ENCODE measurements around the gene HOPX.
"Not testable (repeated sequence)": the region's sequence is repeated elsewhere in the genome, so short reads cannot be mapped to it uniquely, and the experiment has no call there.

HOPX gene

DNA sequence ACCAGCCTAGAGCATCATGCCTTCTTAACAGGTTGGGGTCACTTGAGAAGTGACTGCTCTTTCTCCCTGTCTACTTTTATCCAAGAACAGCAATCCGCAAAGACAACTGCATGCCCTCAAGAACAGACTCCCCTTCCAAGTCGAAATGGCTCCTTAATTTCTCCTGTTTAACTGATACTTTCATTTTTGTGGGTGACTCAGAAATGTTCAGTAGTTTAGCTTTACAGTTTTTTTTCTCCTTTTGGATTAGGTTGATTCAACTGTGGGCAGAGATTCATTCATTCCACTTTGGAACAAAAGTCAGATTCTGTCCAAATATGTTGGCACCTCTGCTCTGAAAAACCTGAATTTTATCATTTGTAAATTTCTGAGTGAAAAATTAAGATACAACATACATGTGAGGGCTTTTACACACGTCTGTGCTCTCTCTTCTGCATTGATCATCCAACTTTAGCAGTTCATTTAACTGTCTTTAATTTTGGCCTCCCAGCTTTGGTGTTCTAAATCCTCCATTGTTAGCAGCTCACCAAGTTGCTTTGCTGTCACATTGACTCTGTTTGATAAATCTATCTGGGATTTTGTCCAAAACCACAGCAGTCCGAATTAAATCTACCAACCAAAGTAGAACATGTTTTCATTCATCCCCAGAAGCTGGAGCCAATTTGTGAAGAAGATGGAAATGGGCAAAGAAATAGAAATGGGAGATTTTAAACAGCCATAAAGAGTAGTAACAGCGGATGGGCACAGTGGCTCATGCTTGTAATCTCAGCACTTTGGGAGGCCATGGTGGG is 50.0 kb downstream of the HOPX start:
- in situ Hi-C loops (cut with MboI; ENCODE audit: low sequenced_read_pairs) = no loop called here

- in situ Hi-C loops (cut with MboI; ENCODE audit: low sequenced_read_pairs) = no loop called here
Observed at GRCh38 chr4:56628592-56628991, 52.5 kb downstream of the HOPX start.

- in situ Hi-C loops (cut with MboI; ENCODE audit: low sequenced_read_pairs) = no loop called here
Observed at GRCh38 chr4:56627985-56628384, 53.1 kb downstream of the HOPX start.

- in situ Hi-C loops (cut with MboI; ENCODE audit: low sequenced_read_pairs) = no loop called here
Observed at GRCh38 chr4:56627375-56627774, 53.7 kb downstream of the HOPX start.

DNA sequence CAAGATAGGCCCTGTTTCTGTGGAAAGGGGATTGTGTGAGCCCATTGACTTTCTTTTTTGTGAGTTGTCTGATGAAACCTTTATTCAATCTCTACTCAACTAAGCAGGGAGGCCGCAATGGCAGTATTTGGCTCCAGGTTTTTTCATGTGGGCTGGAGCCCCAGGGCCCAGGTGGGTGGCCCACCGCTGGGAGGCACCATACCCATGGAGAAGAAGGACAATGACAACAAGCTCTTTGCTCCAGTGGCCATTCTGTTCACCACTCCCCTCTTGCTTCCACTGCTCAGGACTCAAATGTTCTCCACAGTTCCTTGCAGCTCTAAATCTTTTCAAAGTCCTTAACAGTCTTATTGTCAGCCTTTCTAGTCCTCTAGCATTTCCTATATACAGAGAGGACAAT is 54.1 kb downstream of the HOPX start:
- in situ Hi-C loops (cut with MboI; ENCODE audit: low sequenced_read_pairs) = no loop called here

DNA sequence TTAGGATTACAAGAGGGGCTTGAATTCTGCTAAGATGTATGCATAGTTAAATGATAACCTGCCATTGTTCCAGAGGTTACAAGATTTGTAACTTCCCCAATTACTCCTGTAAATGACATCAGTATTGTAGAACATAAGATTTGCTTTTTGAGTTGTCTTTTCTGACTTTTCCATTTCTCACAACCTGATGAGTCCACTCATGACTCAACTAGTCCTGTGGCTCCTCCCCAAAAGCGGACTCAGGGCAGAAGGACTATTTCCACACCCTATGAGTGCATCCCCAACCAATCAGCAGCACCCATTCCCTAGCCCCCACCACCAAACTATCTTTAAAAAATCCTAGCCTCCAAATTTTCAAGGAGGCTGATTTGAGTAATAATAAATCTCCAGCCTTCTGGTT is 54.7 kb downstream of the HOPX start:
- in situ Hi-C loops (cut with MboI; ENCODE audit: low sequenced_read_pairs) = no loop called here

DNA sequence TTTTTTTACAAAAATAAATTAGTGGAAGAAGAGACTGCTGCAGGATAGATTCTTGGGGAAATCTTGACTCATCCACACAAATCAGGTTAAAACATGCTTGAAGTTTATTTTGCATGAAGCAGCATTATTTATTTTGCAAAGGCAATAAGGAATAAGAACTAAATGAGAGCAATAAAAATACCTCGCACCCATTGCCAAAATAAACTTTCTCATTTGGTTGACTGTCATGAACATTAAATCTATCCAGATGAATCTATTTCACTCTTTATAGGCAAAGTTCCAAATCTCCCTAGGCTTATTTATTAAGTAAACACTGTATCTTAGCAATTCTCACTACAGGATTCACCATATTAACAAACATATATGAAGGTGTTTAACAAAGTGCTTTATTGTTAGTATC is 58.9 kb downstream of the HOPX start:
- in situ Hi-C loops (cut with MboI; ENCODE audit: low sequenced_read_pairs) = no loop called here

DNA sequence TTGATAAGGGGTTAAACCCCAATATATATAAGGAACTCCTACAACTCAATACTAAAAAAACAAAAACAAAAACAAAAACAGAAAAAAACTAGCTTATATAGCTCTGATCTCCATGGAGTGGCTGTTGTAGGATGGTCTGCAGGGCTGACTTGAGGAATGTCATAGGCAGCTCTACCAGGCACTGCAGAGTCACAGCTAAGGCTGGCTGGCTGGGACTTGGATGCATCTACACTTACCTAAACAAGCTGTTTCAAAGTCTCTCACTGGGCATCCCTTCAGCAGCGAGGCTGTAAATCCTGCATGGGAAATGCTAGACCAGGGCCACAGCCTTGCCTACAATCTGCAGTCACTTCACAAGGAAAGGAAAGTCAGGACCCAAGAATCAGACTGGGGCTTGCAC is 61.3 kb downstream of the HOPX start:
- in situ Hi-C loops (cut with MboI; ENCODE audit: low sequenced_read_pairs) = no loop called here

DNA sequence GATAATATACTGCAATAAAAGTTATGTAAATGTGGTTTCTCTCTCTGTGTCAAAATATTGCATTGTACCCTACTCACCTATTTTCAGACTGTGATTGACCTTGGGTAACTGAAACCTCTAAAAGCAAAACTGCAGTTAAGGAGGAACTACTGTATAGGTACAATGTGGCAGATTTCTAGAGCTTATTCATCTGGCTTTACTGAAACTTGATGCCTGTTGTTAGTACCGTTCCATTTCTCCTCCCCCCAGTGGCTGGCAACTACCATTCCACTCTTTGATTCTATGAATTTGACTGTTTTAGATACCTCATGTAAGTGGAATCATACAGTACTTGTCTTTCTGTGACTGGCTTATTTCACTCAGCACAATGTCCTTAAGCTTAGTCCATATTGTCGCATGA is 61.9 kb downstream of the HOPX start:
- in situ Hi-C loops (cut with MboI; ENCODE audit: low sequenced_read_pairs) = no loop called here

- in situ Hi-C loops (cut with MboI; ENCODE audit: low sequenced_read_pairs) = no loop called here
Observed at GRCh38 chr4:56618734-56619133, 62.4 kb downstream of the HOPX start.

- in situ Hi-C loops (cut with MboI; ENCODE audit: low sequenced_read_pairs) = no loop called here
Observed at GRCh38 chr4:56613101-56613862, 67.8 kb downstream of the HOPX start.

GRCh38 chr4:56612282-56612681 is 68.8 kb downstream of the HOPX start:
- in situ Hi-C loops (cut with MboI; ENCODE audit: low sequenced_read_pairs) = no loop called here

DNA sequence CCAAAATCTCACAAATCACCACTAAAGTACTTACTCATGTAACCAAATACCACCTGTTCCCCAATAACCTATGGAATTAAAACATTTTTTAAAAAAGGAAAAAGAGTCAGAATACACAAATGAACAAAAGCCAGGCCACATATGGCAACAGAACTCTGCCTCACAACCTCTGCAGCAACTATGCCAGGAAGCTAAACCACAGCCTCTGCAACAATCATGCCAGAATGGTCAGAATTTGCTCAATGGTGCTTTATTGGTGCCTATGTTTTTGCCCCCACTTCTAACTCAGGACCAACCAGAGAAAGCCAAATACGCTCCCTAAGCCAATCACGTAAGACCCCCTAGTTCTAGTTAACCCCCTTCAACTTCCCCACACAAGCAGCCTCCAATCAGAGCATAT is 69.6 kb downstream of the HOPX start:
- in situ Hi-C loops (cut with MboI; ENCODE audit: low sequenced_read_pairs) = no loop called here

GRCh38 chr4:56610170-56610569 is 70.9 kb downstream of the HOPX start:
- in situ Hi-C loops (cut with MboI; ENCODE audit: low sequenced_read_pairs) = not testable (repeated sequence)

DNA sequence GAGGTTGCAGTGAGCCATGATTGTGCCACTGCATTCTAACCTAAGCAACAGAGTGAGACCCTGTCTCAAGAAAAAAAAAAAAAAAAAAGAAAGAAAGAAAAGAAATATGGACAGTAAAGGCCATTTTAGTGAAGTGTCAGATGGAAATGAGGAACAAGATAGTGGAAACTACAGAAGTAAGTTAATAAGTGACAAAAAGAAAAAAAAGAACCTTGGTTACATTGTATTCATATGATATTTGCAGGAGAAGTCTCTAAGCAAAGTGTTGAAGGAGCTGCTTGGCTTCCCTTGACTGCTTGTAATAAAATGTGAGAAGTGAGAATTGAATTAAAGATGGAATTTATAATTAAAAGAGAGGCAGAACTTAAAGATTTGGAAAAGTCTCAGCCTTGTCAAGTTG is 73.2 kb downstream of the HOPX start:
- in situ Hi-C loops (cut with MboI; ENCODE audit: low sequenced_read_pairs) = no loop called here

DNA sequence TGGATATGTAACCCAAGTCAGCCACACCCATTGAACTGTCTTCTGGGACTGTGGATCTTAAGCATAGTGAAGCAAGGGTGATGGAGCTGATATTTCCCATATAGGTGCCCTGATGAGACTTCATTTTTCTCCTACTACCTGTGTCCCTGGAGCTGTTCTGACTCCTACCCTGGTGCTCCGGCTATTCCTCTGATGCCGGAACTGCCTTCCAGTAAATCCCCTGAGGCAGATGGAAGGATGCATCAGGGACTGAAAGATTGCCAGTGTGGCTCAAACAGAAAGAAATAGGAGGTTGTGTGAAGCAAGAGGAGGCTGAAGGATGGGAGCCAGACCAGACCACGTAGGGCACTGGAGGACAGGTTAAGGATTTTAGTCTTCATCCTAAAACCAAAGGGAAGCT is 74.7 kb downstream of the HOPX start:
- in situ Hi-C loops (cut with MboI; ENCODE audit: low sequenced_read_pairs) = no loop called here

DNA sequence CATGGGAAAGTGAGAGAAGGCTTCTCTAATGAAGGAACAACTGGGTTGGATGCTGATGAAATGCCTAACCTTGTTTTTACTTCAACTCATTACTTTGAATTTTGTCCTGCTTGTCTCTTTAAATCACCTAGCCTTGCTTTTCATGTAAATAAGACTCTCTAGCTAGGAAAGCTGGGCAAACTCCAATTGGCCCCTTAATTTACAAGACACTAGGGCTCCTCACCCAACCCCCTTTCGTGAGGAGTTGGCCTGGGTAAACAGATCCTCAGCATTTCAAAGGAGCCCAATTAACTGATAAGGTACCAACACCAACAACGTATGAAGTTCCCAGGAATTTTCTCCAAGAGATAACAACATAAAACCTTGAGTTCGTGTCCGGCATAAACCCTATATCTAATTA is 75.6 kb downstream of the HOPX start:
- in situ Hi-C loops (cut with MboI; ENCODE audit: low sequenced_read_pairs) = not testable (repeated sequence)

DNA sequence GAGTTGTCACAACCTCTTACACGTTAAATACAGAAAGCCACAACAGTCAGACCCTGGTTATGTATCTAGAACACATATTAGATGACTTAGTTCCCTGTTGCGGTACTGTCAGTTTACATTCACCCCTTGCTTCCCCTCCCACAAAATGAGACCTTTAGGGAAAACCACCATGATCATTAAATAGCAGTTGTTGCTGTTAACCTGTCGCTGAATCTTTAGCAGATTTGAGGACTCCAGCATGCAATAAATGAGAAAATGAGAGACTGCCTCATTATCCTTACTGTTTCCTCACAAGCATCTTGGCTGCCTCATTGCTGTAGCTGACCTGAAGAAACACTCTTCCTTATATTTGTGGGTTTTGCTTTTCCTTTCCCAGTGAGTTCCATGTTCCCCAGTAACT is 77.8 kb downstream of the HOPX start:
- in situ Hi-C loops (cut with MboI; ENCODE audit: low sequenced_read_pairs) = no loop called here
